ENCODE results near the gene SYNDIG1. TPM values are rescaled to one million over a fixed set of nuclear protein-coding genes. Genes with fewer than 3 reads are reported as not detected.

Gene SYNDIG1
- total RNA-seq, 1 experiment from 2014 or later, result not detected

DNA sequence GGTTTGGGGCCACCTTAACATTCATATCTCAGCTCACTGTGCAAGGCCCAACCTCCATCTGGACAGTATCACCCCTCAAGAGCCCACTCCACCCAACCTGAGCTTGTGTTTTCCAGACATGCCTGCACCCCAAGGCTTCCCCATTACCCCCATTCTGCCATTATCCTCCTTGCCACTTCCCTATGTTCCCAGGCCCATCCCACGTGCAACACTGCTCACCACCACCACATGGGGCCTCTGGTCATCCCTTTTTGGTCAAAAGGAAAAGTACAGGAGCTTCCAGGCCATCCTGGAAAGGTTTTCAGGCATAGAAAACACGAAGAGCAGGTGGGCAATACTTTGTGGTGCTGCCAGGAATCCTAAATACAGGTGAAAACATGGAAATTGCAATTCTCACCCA lies 140.3 kb downstream of the SYNDIG1 start:
- TF ChIP-seq TCF7L2 (IDR thresholded peaks at IDR 0.05; ENCODE audit: low read depth, low read length) (no peak), POLR2AphosphoS5 (IDR thresholded peaks at IDR 0.05; ENCODE audit: low read depth, low read length) (no peak), SIN3A (IDR thresholded peaks at IDR 0.05; ENCODE audit: borderline replicate concordance, insufficient read depth, low read depth, low read length) (no peak)
- TF ChIP-seq, protein P1, sequence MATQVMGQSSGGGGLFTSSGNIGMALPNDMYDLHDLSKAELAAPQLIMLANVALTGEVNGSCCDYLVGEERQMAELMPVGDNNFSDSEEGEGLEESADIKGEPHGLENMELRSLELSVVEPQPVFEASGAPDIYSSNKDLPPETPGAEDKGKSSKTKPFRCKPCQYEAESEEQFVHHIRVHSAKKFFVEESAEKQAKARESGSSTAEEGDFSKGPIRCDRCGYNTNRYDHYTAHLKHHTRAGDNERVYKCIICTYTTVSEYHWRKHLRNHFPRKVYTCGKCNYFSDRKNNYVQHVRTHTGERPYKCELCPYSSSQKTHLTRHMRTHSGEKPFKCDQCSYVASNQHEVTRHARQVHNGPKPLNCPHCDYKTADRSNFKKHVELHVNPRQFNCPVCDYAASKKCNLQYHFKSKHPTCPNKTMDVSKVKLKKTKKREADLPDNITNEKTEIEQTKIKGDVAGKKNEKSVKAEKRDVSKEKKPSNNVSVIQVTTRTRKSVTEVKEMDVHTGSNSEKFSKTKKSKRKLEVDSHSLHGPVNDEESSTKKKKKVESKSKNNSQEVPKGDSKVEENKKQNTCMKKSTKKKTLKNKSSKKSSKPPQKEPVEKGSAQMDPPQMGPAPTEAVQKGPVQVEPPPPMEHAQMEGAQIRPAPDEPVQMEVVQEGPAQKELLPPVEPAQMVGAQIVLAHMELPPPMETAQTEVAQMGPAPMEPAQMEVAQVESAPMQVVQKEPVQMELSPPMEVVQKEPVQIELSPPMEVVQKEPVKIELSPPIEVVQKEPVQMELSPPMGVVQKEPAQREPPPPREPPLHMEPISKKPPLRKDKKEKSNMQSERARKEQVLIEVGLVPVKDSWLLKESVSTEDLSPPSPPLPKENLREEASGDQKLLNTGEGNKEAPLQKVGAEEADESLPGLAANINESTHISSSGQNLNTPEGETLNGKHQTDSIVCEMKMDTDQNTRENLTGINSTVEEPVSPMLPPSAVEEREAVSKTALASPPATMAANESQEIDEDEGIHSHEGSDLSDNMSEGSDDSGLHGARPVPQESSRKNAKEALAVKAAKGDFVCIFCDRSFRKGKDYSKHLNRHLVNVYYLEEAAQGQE (IDR thresholded peaks at IDR 0.05; ENCODE audit: insufficient read depth in 1 of 2, low read depth in 2 of 2, low read length in 1 of 2), result no peak
- TF ChIP-seq, protein P2, sequence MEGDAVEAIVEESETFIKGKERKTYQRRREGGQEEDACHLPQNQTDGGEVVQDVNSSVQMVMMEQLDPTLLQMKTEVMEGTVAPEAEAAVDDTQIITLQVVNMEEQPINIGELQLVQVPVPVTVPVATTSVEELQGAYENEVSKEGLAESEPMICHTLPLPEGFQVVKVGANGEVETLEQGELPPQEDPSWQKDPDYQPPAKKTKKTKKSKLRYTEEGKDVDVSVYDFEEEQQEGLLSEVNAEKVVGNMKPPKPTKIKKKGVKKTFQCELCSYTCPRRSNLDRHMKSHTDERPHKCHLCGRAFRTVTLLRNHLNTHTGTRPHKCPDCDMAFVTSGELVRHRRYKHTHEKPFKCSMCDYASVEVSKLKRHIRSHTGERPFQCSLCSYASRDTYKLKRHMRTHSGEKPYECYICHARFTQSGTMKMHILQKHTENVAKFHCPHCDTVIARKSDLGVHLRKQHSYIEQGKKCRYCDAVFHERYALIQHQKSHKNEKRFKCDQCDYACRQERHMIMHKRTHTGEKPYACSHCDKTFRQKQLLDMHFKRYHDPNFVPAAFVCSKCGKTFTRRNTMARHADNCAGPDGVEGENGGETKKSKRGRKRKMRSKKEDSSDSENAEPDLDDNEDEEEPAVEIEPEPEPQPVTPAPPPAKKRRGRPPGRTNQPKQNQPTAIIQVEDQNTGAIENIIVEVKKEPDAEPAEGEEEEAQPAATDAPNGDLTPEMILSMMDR (IDR thresholded peaks at IDR 0.05), result no peak
- DNase-seq (ENCODE audit: low read depth, low spot score) (no peak), ATAC-seq (no peak)
- ChIA-PET POLR2A (no interaction called here), CTCF (no interaction called here)
- intact Hi-C loops (cut with micrococcal nuclease; ENCODE audit: unreplicated experiment) (no loop called here), in situ Hi-C loops (cut with HindIII; ENCODE audit: low pct_unique_long_range_greater_than_20kb, low sequenced_read_pairs) (no loop called here)
- no TSS peak for BruUV-seq (replicated peaks)
- no peak overlapping the region for H3K4me3 ChIP-seq (ENCODE audit: low read depth in 2 of 2, low read length in 2 of 2)
- H3K9me3 ChIP-seq (ENCODE audit: control insufficient read depth, insufficient read depth, low read depth, low read length), result no peaks in the 10 kb centered on the region
- no peaks in the 10 kb centered on the region for H3K27me3 ChIP-seq (ENCODE audit: control insufficient read depth, insufficient read depth, low read length)
- H3K4me1 ChIP-seq (ENCODE audit: control insufficient read depth, insufficient read depth, low read length), result no peaks in the 10 kb centered on the region
- H3K36me3 ChIP-seq (ENCODE audit: control insufficient read depth, insufficient read depth, low read length), result no peaks in the 10 kb centered on the region
- no peak overlapping the region for H3K27ac ChIP-seq (ENCODE audit: low read length)

DNA sequence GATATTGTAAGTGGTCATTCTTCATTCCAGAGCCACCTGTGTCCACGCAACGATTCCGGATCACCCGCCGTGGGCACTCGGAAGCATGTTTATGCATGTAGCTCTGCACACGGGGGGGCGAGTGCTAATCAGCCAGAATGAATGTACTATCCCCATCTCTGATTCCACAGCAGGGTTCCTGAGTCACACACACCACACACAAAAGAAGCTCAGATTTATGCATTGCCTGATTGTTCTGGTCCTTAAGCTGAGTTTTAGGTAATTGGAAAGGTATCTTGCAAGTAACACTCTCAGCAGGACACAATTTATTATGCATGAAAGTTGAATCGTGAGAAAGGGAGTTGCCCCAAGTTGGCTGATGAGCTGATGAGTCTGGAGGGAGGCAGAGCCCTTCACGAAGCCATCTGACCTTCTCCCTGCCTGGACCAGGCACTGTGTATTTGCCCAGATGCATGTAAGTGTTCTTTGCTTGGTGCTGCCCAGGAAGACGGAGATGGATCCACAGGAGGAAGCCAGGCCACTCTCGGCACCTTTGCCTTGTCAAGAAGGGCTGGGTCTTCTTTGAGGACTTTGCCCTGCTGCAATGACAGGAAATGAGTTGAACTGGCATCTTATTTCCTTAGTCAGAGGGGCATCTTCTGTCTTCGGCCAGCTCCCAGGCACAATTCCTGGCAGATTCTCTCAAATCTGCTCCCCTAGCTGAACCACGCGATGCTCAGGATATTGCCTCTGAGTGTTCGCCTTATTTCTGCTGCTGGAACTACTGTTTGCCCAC lies 141.1 kb downstream of the SYNDIG1 start:
- no TSS peak for BruUV-seq (replicated peaks)
- in situ Hi-C loops (cut with HindIII; ENCODE audit: low pct_unique_long_range_greater_than_20kb, low sequenced_read_pairs), result no loop called here
- ChIA-PET POLR2A (no interaction called here), CTCF (no interaction called here)
- no peaks in the 10 kb centered on the region for H3K9me3 ChIP-seq (ENCODE audit: control insufficient read depth, insufficient read depth, low read depth, low read length)
- no peaks in the 10 kb centered on the region for H3K27me3 ChIP-seq (ENCODE audit: control insufficient read depth, insufficient read depth, low read length)
- TF ChIP-seq, protein P2 (IDR thresholded peaks at IDR 0.05), result no peak
- no peak for TF ChIP-seq SIN3A (IDR thresholded peaks at IDR 0.05; ENCODE audit: borderline replicate concordance, insufficient read depth, low read depth, low read length)
- TF ChIP-seq, protein P1 (IDR thresholded peaks at IDR 0.05; ENCODE audit: insufficient read depth in 1 of 2, low read depth in 2 of 2, low read length in 1 of 2), result no peak
- no peak for TF ChIP-seq TCF7L2 (IDR thresholded peaks at IDR 0.05; ENCODE audit: low read depth, low read length)
- TF ChIP-seq POLR2AphosphoS5 (IDR thresholded peaks at IDR 0.05; ENCODE audit: low read depth, low read length), result no peak
- intact Hi-C loops (cut with micrococcal nuclease; ENCODE audit: unreplicated experiment), result no loop called here
- no peaks in the 10 kb centered on the region for H3K36me3 ChIP-seq (ENCODE audit: control insufficient read depth, insufficient read depth, low read length)
- DNase-seq (ENCODE audit: low read depth, low spot score), result no peak
- no peak overlapping the region for H3K4me3 ChIP-seq (ENCODE audit: low read depth in 2 of 2, low read length in 2 of 2)
- no peaks in the 10 kb centered on the region for H3K4me1 ChIP-seq (ENCODE audit: control insufficient read depth, insufficient read depth, low read length)
- ATAC-seq, result no peak
- H3K27ac ChIP-seq (ENCODE audit: low read length), result no peak overlapping the region

Data from Panc1 (cell line).